Adrenal gland (tissue), 12 donors: ENCODE measurements around the gene CARD9. TPM values are rescaled to one million over a fixed set of nuclear protein-coding genes. Genes with fewer than 3 reads are reported as not detected.

ENCODE experiments used
- DNase-seq, 7 donors: peaks; one replicate each; pipeline ENCODE4 v3.0.0-alpha.2; 2019 to 2020
- H3K27ac ChIP-seq, 5 donors: fragments of 200-600 bp; sonication (generic) in 4 of 5; 1 replicate in 3 of 5; 2 replicates in 2 of 5; pipeline versions ENCODE4 v1.5.1 to v1.8.0; 2016 to 2020; ENCODE audit warnings: mild to moderate bottlenecking in 1 of 5
- H3K27me3 ChIP-seq: fragments of 200-600 bp; 2 replicates; pipeline ENCODE4 v1.8.0; 2021
- H3K36me3 ChIP-seq, 2 donors: fragments of 200-600 bp; replicated peaks in 1 of 2; 1 replicate in 1 of 2; 2 replicates in 1 of 2; pipeline versions ENCODE4 v1.5.1 to v1.8.0; 2018 to 2022
- H3K4me1 ChIP-seq, 2 donors: fragments of 200-600 bp; replicated peaks in 1 of 2; 1 replicate in 1 of 2; 2 replicates in 1 of 2; pipeline versions ENCODE4 v1.5.1 to v1.8.0; 2018 to 2021
- H3K4me3 ChIP-seq, 4 donors: fragments of 200-600 bp; sonication (generic) in 3 of 4; one replicate each; pipeline ENCODE4 v1.5.1; 2016 to 2018
- H3K9me3 ChIP-seq, 3 donors: fragments of 200-600 bp; sonication (generic) in 1 of 3; replicated peaks in 1 of 3; 1 replicate in 2 of 3; 2 replicates in 1 of 3; pipeline versions ENCODE4 v1.5.1 to v1.8.0; 2016 to 2021
- POLR2A ChIP-seq, 2 donors: fragments of 450-650 bp; IDR thresholded peaks; one replicate each; pipeline ENCODE4 v1.6.1; 2017; ENCODE audit warnings: antibody characterized with exemption in 2 of 2, mild to moderate bottlenecking in 2 of 2, moderate library complexity in 1 of 2
- WGBS, 4 donors: extraction: QIAGEN DNeasy Blood & Tissue Kit in 2 of 4; methylation state at CpG; one replicate each; pipeline versions ENCODE4 v1.1.5 to v1.1.7; 2013 to 2017; 5-methylcytosine and 5-hydroxymethylcytosine counted together
- intact Hi-C, 2 donors: fragments of 100-400 bp; cut with DNase I; formaldehyde crosslinking; loops; one replicate each; pipeline versions ENCODE4 v1.14.1 to v1.15.0; 2022 to 2023
- polyA plus RNA-seq, 3 donors: library from polyadenylated mRNA; stranded (reverse); fragments of 200-250 nt in 2 of 3; fragments of 350-450 nt in 1 of 3; fragmentation: Illumina TruSeq in 1 of 3; extraction: RNeasy Lipid Tissue Mini Kit (QIAGEN cat#74804) in 1 of 3; gene quantifications; one replicate each; pipeline ENCODE4 v1.2.3, GENCODE V29; 2013 to 2014
- total RNA-seq, 9 donors: library from RNA; depleted of rRNA in 4 of 9; stranded (reverse); fragments of >200 nt in 4 of 9; fragments of 120-200 nt in 1 of 9; fragmentation: NEBNext Ultra II Directional in 1 of 9; extraction: Animal tissue kit (Norgen Biotek cat#: 25700) in 1 of 9; gene quantifications; one replicate each; pipeline versions ENCODE4 v1.1.0 to v1.2.4, GENCODE V29; 2013 to 2023
- TF ChIP-seq, protein P1 (sequence below), 6 experiments: fragments of 450-650 bp in 4 of 6; fragments of 200-600 bp in 2 of 6; sonication (generic) in 1 of 6; IDR thresholded peaks; 1 replicate in 5 of 6; 2 replicates in 1 of 6; pipeline versions ENCODE4 v1.5.1 to v1.8.0; 2016 to 2021; ENCODE audit warnings: antibody characterized with exemption in 6 of 6, mild to moderate bottlenecking in 2 of 6, moderate library complexity in 1 of 6
- donor health status: healthy with polysubstance abuse.
- donor health status: Bipolar disorder and iron deficiency.
- donor health status: DM: yes; HTN: yes; CAD: no.
- donor health status: DM: no; HTN: no; CAD: no.
- donor health status: DM: no; HTN: no; CAD: no.
- donor health status: DM: yes; HTN: yes; CAD: no.

Gene CARD9
- total and polyA plus RNA-seq, 12 donors = 0.35 to 10.6 (median 4.0) TPM

- Histone ChIP-seq H3K27ac (no peak overlapping the region), H3K27me3 (no peaks in the 10 kb centered on the region), H3K4me3 (no peak overlapping the region), H3K36me3 (peaks cover 0 to 100% of the 10 kb centered on the region in 2 donors), H3K9me3 (no peaks in the 10 kb centered on the region), H3K4me1 (no peaks in the 10 kb centered on the region)
- intact Hi-C loops = no loop called here
- 88 to 95% (median 92%) methylated on average over 7 to 12 of the region's 12 CpGs for WGBS, 4 donors
- no peak for DNase-seq
- TF ChIP-seq, protein P1, sequence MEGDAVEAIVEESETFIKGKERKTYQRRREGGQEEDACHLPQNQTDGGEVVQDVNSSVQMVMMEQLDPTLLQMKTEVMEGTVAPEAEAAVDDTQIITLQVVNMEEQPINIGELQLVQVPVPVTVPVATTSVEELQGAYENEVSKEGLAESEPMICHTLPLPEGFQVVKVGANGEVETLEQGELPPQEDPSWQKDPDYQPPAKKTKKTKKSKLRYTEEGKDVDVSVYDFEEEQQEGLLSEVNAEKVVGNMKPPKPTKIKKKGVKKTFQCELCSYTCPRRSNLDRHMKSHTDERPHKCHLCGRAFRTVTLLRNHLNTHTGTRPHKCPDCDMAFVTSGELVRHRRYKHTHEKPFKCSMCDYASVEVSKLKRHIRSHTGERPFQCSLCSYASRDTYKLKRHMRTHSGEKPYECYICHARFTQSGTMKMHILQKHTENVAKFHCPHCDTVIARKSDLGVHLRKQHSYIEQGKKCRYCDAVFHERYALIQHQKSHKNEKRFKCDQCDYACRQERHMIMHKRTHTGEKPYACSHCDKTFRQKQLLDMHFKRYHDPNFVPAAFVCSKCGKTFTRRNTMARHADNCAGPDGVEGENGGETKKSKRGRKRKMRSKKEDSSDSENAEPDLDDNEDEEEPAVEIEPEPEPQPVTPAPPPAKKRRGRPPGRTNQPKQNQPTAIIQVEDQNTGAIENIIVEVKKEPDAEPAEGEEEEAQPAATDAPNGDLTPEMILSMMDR (IDR thresholded peaks at IDR 0.05) = no peak
- no peak for TF ChIP-seq POLR2A (IDR thresholded peaks at IDR 0.05)
These were observed 45.6 kb upstream of the CARD9 start for GRCh38 chr9:136419092-136419420.

DNA sequence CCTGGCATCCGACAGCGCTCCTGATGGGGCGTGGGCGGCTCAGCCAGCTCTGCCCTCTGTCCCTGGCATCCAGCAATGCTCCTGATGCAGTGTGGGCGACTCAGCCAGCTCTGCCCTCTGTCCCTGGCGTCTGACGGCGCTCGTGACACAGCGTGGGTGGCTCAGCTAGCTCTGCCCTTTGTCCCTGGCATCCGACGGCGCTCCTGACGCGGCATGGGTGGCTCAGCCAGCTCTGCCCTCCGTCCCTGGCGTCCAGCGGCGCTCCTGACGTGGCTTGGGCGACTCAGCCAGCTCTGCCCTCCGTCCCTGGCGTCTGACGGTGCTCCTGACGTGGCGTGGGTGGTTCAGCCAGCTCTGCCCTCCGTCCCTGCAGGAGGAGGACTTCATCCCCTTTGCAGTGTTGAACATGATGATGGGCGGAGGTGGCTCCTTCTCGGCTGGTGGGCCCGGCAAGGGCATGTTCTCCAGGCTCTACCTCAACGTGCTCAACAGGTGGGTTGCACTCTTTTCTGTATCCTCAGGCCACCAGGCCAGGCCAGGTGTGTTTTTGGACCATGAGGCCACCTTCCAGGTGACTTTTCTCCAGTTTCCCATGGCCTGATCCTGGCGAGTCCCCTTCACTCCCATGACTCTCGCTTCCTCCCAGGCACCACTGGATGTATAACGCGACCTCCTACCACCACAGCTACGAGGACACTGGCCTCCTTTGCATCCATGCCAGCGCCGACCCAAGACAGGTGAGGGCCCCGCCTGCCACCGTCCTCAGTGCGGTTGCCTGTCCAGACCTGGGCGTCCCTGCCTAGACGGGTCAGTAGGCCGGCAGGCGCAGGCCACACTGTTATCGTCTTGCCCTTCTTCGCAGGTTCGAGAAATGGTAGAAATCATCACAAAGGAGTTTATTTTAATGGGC is 45.0 kb upstream of the CARD9 start:
- Histone ChIP-seq H3K9me3 (no peaks in the 10 kb centered on the region), H3K27ac (no peak overlapping the region), H3K27me3 (no peaks in the 10 kb centered on the region), H3K4me1 (no peaks in the 10 kb centered on the region), H3K4me3 (no peak overlapping the region), H3K36me3 (peaks cover 0 to 100% of the 10 kb centered on the region in 2 donors)
- WGBS, 4 donors = 89 to 93% (median 92%) methylated on average over 33 to 48 of the region's 48 CpGs
- intact Hi-C loops = no loop called here
- DNase-seq = no peak
- TF ChIP-seq, protein P1 (IDR thresholded peaks at IDR 0.05) = no peak
- no peak for TF ChIP-seq POLR2A (IDR thresholded peaks at IDR 0.05)

- Histone ChIP-seq H3K27me3 (no peaks in the 10 kb centered on the region), H3K9me3 (no peaks in the 10 kb centered on the region), H3K36me3 (peaks cover 0 to 96% of the 10 kb centered on the region in 2 donors), H3K27ac (no peak overlapping the region), H3K4me1 (peaks cover 0 to 5% of the 10 kb centered on the region in 2 donors), H3K4me3 (no peak overlapping the region)
- TF ChIP-seq POLR2A (IDR thresholded peaks at IDR 0.05) = no peak
- TF ChIP-seq, protein P1 (IDR thresholded peaks at IDR 0.05) = no peak
- intact Hi-C loops = no loop called here
- 81 to 92% (median 91%) methylated on average over 15 to 19 of the region's 19 CpGs for WGBS, 4 donors
- DNase-seq = no peak
These were observed 43.4 kb upstream of the CARD9 start for GRCh38 chr9:136416914-136417313.

- Histone ChIP-seq H3K27ac (no peak overlapping the region), H3K4me3 (no peak overlapping the region), H3K27me3 (no peaks in the 10 kb centered on the region), H3K9me3 (no peaks in the 10 kb centered on the region), H3K36me3 (peaks cover 0 to 91% of the 10 kb centered on the region in 2 donors), H3K4me1 (peaks cover 2 to 10% of the 10 kb centered on the region in 2 donors)
- TF ChIP-seq, protein P1 (IDR thresholded peaks at IDR 0.05) = no peak
- no peak for TF ChIP-seq POLR2A (IDR thresholded peaks at IDR 0.05)
- no peak for DNase-seq
- intact Hi-C loops = no loop called here
- 96 to 98% (median 97%) methylated on average over 8 of the region's 8 CpGs for WGBS, 4 donors
These were observed 43.0 kb upstream of the CARD9 start for GRCh38 chr9:136416427-136416826.
